Measurements from ENCODE around the gene RNF112. TPM values are rescaled to one million over a fixed set of nuclear protein-coding genes. Genes with fewer than 3 reads are reported as not detected.
A peak's percentile ranks its signal among the peaks of the same experiment; 100 is the strongest.

The RNF112 gene, protein sequence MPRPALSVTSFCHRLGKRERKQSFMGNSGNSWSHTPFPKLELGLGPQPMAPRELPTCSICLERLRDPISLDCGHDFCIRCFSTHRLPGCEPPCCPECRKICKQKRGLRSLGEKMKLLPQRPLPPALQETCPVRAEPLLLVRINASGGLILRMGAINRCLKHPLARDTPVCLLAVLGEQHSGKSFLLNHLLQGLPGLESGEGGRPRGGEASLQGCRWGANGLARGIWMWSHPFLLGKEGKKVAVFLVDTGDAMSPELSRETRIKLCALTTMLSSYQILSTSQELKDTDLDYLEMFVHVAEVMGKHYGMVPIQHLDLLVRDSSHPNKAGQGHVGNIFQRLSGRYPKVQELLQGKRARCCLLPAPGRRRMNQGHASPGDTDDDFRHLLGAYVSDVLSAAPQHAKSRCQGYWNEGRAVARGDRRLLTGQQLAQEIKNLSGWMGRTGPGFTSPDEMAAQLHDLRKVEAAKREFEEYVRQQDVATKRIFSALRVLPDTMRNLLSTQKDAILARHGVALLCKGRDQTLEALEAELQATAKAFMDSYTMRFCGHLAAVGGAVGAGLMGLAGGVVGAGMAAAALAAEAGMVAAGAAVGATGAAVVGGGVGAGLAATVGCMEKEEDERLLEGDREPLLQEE
- total RNA-seq: 26.1 TPM

DNA sequence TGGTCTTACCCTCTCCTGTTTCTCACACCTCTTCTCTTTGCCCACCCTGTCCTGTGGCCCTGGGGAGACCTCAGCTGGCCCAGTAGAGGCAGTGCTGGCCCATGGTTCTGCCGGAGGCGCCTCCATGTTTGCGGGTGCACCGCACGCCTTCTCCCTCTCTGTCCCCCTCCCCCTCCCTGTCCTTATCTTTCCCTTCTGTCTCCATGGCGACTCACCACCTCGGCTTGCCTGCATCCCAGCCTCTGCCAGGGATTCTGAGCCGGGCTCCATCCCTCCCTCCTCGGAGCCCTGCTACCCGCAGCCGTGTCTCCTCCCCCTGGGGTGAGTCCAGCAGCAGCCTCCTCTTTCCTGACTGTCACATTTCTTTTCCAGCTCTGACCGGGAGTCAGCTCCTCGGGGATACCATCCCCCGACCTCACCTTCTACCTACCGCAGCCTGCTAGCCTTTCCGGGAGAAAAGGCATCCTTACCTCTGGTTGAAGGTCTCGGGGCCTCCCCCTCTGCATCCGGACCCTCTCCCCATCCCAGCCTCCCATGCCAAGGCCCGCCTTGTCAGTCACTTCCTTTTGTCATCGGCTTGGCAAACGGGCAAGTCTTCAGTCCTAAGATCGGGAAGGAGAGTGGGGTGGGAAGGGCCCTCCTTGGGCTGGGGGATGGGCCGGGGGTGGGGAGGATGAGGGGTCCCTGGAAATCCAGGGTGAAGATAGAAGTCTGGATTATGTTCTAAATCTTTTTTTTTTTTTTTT is at the start of gene RNF112:
Gene RNF112 (plus strand): TSS at position 358 of the 746 bp plus-strand sequence. CDS start 177 bp downstream, at position 535.
- no peak for FAIRE-seq
- peak; percentile 33 to 69 for DNase-seq (ENCODE audit: low spot score in 2 of 2)

DNA sequence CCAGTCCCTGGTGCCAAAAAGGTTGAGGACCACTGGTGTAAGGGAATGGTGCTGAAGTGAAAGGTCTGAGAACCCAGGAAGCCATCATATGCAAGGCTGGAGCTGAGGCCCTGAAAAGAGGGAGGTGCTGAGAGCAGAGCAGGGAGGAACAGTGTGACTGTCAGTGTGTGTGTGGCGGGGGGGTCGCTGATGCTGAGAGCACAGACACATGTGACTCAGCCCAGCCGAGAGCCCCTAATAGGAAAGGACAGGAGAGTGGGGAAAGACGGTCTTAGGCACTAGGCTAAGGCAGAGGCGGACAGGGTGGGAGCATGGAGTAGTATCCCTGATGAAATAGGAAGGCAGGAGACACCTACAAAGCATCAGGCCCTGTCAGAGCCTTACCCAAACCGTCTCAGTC is 49.7 kb upstream of the RNF112 start:
- DNase-seq (ENCODE audit: low spot score in 2 of 2) (no peak), FAIRE-seq (no peak)

DNA sequence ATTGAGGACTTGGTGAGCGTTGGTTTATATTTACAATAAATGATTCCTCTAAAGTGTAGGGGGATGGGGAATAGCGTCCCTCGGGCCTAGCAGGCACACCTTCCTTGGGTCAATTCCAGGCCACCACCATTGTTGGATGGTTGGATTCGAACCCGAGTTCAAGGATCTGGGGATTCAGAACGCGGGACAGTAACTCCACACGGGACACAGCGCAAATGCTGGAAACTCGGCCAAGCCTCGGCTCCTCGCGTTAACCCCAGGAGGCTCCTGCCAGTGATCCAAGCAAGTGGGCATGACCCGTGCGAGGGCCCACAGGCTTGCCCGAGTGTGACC is 49.1 kb upstream of the RNF112 start:
- FAIRE-seq: no peak
- DNase-seq (ENCODE audit: low spot score in 2 of 2): no peak

DNA sequence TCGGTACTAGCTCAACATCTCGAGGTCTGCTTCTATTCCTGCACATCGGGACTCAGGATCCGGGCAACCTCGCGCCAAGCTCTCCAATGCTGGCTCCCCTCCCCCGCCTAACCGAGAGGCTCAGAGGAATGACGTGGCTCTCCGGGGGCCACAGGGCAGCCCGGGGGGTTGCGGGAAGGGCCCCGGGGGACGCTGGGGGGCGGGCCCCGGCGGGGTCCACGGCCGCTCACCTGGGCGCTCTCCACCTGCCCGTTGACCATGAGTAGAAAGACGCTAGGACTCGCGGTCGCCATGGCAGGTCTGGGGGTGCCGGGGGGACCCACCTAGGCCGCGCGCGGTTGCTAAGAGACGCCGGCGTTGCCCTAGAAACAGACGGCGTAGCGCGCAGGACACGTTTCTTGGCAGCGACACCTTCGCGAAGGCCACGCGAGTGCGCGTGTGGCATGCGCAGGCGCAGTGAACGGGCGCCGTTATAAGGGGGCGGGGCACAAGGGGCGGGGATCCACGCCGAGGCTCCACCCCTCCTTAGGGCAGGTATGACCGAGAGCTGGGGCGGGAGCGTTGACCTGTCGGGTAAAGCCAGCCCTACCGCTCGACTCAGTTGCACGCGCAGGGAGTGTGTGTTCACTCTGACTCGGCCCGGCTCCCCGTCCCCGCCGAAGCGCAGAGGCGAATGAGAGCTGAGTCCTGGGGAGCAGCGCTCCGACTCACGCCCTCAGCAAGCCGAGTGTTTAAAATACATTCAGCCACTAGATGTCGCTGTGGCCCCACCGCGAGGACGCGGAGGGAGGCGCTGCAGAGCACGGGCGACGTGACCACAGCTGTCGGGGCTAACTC is 48.5 kb upstream of the RNF112 start, which contains the start of gene B9D1:
Gene B9D1 (minus strand): TSS at position 447 of the 837 bp plus-strand sequence. CDS start 154 bp downstream, at position 293.
- DNase-seq (ENCODE audit: low spot score in 2 of 2) (peak; percentile 97 to 99), FAIRE-seq (no peak)

DNA sequence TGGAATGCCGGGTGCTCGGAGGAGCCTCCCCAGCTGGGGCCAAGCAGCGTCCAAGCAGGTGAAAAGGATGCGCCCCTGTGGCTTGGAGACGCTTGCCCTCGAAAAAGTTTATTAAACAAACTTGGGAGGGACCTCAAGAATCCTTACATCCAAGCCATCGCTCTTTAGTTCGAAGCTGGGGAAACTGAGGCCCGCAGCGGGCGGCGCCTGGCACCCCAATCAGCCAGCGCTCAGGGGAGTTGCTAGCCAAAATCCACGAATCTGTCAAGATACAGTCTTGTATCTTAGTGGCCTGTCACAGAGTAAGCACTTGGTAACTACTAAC is 48.0 kb upstream of the RNF112 start:
- FAIRE-seq (no peak), DNase-seq (ENCODE audit: low spot score in 2 of 2) (no peak)

DNA sequence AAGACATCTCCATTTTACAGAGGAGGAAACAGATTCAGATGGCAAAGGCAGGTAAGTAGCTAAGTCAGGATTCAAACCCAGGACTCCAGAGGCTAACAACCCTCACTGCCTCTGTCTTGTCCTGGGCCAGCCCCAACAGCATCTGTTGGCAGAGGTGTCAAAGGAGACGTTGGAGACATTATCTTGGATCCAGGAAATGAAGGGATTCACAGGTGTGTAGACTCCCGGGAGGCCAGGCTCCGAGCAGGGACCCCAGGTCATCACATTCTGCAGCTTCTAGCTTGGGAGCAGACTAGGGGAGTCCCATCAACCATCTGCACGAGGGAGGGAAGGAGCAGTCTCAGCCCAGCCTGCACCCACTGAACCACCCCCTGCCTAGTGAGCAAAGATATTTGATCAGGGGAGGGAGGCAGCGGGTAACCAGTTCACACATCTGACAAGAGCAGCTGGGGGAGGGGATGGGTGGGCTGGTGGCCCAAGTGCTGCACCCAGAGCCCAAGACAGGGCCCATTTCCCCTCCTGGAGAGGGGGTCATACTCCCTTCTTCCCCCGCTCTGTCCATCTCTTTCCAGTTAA is 47.5 kb upstream of the RNF112 start:
- FAIRE-seq (no peak), DNase-seq (ENCODE audit: low spot score in 2 of 2) (no peak)

DNA sequence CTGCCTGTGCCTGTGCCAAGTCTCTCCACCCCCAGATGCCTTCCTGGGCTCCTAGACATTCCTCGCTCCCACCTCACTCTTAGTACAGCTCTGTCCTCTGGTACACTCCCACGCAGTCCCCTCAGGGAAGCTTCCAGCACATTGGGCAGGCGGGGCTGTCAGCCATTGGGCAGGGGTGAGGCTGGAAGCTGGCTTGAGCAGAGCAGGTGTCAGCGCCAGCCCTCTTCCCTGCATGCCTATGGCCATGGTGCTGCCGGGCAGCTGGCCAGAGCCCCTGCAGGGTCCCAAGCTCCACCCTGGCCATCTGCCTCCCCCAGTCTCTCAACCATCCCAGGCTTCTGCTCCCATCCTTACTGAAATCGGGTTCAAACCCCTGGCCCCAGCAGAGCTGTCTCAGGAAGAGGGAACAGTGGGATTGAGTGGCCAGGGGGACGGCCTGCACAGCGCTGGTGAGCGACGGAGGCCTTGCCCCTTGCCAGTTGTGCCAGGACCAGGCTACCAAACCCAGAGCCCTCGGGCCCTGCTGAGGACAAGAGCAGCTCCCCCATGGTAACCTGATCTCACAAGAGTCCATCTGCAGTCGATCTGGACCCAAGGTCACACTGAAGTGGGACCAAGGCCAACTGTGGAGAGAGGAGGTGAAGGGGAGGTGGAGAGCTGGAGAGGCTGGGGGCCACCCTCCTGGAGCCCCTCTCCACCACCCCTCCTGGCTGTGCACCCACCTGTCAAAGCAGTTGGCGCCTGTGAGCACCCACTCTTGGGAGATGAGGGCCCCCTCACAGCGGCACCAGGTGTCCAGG is 46.1 kb upstream of the RNF112 start:
- FAIRE-seq (no peak), DNase-seq (ENCODE audit: low spot score in 2 of 2) (no peak)

DNA sequence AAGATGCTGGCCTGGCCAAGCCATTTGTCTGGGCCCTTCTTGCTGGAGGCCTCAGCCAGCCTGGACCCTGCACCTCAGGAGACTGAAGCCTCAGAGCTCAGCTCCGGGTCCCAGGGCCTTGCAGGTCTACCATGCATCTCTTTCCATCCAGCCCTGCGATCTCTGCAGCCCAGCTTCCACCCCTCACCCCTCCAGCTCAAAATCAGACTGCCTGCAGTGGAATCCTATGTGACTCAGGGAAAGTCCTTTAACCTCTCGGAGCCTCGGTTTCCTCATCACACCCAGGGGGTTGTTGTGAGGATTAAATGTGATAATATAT is 45.6 kb upstream of the RNF112 start:
- no peak for FAIRE-seq
- no peak for DNase-seq (ENCODE audit: low spot score in 2 of 2)

DNA sequence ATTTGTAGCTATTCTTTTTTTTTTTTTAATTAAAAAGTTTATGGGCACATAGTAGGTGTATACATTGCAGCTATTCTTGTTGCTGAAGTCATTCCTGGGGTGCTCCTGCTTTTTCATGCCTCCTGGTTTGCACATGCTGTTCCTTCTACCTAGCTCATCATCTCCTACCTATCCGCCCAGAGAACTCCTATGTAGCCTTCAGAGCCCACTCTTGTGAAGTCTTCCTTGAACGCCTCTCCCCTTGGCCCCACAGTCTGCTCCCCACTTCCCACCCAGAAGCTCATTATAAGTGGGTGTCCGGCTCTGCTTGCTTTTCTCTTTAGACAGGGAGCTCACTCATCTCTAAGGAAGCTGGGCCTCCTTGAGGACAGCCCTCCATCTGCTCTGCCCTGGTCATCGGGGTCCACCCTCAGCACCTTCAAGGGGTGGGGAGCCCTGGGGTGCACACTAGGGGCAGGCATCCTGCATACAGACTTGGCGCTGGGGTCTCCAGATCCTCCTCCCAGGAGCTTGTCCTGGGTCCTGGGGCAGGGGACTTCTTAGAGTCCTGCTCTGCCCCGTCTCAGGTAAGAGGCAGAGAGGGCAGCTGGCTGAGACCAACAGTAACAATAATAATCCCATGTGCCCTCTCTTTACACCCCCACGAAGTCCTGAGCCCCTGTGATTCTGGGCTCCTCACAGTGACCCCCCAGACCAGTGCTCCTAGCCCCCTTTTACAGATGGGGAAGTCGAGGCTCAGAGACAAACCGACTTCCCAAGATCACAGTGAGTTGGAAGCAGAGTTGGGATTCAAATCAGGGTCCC is 45.0 kb upstream of the RNF112 start:
- no peak for DNase-seq (ENCODE audit: low spot score in 2 of 2)
- FAIRE-seq: no peak

DNA sequence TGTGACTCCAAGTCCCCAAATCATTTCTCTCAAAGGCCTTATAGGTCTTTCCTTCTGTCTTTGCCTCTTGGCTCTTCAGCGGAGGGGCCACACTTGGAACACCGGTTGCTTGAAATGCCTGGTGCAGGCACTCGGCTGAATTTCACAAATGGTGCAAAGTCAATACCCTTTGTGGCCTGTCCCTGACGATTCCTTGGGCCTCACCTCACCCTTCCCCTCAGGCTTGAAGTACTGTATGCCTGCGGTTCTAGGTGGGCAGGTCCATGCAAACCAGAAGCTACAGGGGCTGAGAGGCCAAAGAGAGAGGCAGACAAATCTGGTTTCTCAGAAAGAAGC is 44.4 kb upstream of the RNF112 start:
- DNase-seq (ENCODE audit: low spot score in 2 of 2) (no peak), FAIRE-seq (no peak)

DNA sequence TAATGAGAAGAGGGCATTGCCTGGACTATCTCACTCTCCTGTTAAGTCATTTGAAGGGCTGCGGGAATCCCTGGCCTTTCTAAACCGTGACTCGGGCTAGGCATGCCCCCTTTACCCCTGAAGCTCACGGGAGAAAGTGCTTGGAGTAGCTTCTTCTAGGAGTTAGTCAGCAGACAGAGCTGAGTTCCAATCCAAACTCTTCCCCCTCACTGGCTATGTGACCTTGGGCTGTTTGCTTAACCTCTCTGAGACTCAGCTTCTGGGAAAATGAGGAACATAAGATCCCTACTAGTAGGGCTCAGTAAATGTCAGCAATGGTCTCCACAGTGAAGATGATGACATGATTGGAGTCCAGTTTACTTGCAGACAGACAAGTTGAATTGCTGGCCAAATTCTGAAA is 42.8 kb upstream of the RNF112 start:
- no peak for FAIRE-seq
- no peak for DNase-seq (ENCODE audit: low spot score in 2 of 2)

DNA sequence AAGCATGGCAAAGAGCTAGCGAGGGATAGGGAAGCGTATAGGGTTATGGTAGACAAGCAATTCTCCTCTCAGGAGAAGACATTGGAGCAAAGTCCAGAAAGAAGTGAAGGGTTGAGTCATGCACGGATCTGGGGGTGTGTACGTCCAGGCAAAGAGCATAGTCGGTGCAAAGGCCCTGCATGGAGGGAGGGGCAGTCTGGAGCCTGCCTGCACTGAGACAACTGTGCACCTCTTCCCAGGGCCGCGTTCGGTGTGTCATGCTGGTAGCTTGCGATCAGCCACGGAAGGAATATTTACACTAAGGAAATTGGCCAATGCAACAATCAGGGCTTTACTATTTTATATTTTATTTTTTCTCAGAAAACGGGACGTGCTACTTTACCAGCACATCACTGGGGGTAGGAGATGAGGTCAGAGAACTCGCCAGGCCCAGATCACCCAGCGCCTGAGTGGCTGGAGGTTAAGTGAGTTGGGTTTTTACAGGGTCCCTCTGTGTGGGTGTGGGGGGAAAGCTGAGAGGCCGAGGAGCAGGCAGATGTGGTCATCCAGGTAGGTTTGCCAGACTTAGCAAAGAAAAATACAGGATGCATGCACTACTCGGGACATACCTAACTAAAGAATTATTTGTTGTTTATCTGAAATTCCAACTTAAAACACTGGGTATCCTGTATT is 41.8 kb upstream of the RNF112 start:
- no peak for FAIRE-seq
- DNase-seq (ENCODE audit: low spot score in 2 of 2): no peak

DNA sequence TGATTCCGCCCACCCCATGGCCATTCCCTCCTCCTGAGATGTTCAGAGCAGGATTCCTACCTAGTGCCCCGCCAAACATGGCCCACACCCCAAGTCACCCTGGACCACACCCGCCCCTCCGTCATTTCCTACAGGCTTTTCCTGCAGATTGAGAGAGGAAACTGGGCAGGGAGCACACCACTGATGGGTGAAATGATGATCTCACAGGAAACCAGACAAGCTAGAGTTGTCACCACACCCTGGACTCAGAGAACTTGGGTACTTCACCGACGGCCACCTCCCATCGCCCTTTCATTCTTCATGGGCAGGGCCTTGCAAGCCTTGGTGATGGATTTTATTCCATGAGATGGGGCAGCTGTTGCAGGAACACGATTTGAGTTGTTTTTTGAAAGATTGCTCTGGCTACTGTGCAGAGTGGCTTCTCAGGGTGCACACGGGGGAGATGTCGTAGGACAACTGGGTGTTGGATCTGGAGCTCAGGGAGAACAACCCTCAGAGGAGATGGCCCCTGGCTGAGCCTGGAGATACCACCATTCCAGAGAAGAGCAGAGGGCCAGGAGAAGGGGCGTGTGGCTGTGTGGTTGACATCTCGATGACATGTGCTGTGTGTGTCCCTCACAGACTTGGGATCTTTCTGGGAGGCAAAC is 41.1 kb upstream of the RNF112 start:
- no peak for FAIRE-seq
- no peak for DNase-seq (ENCODE audit: low spot score in 2 of 2)

DNA sequence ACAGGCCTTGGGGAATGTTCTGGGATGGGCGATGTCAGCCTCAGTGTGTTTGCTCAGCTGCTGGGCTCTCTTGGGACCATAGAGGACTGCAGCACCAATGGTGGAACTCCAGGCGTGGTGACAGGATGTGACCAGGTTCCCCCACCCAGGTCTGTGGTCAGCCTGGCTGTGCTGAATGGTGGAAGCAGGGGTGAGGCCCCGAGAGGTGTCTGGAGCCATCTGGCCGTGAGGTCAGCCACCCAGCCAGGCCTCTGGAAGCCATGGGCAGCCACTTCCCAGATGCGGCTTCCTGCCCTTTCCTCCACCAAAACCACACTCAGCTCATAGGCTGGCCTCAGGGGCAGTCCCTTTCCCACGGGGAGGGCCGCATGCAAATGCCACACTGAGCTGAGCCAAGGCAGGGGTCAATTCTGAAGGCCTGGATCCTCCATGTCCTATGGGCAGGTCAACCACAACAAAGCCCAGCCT is 40.5 kb upstream of the RNF112 start:
- FAIRE-seq: no peak

DNA sequence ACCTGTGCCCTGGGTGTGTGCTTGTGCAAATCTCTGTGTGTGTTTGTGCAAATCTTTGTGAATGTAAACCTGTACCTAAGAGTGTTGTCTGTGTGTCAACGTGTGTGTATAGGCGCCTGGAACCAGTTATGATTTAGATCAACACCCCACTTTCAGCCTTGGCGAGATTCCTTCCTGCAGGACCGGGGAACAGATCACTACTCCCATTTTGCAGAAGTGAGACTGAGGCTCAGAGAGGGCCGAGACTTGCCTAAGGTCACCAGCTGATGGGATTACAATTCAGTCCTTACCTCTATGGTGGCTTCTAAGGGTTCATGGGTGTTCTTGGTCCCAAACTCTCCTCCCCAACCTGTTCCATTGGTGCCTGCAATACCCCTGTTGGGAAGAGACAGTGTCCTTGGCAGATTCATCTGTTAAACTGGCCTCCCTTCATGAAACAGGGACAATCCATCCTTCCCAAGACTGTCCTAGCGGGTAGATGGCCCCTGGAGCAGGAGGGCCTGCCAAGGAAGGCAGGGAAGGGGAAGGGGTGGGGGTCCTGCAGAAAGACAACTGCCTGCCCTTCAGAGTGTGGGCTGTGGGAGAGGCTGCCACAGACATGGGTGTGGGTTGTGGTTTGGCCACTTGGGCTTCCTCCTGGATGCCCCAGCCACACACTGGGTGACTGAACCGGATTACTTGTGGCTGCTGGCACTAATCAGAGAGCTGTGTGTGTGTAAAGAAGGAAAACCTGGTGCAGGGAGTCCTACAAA is 39.6 kb upstream of the RNF112 start:
- FAIRE-seq: no peak

More for the DNA sequence above, 40.5 kb upstream of the RNF112 start:
- no peak for DNase-seq (ENCODE audit: low spot score in 2 of 2)

DNA sequence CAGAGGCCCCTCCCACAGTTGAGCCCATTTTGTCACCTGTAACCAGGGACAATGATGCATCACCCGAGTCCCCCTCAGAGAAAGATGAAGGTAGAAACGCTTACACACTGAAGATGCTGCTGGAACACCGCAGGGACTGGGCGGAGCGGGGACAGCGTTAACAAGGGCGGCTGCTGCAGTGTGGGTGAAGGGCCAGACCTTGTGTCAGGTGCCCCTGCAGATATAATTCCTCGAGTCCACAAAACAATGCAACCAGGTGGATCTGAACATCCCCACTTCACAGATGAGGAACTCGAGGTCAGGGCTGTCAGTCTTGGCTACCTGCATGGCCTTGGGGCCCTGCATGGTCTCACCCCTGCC is 39.0 kb upstream of the RNF112 start:
- no peak for DNase-seq (ENCODE audit: low spot score in 2 of 2)
- no peak for FAIRE-seq

More for the DNA sequence above, 39.6 kb upstream of the RNF112 start:
- DNase-seq (ENCODE audit: low spot score in 2 of 2): no peak

DNA sequence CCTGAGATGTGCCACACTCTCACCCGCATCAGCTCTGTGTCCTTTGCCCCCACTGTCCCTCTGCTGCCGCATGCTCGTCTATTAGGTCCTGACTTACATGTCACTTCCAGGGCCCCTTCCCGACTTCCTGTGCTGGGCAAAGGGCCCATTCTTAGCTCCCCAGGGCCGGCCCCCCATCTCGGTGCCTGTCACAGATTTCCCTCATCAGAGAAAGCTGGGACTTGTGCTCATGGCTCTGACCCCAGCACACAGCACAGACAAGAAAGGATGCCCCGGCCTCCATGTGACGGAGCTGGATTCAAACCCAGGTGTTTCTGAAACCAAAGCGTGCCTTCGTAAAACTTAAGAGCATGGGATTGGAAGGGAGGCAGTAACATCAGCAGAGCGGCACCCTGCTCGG is 38.6 kb upstream of the RNF112 start:
- no peak for FAIRE-seq
- no peak for DNase-seq (ENCODE audit: low spot score in 2 of 2)
